H9 (cell line): ENCODE data around the gene MTHFD1L. TPM values are rescaled to one million over a fixed set of nuclear protein-coding genes. Genes with fewer than 3 reads are reported as not detected.
A peak's percentile ranks its signal among the peaks of the same experiment; 100 is the strongest.

ENCODE experiments used
- DNase-seq: peaks from one replicate; pipeline ENCODE4 v3.0.0-alpha.2; 2017
- H2AFZ ChIP-seq: one replicate; pipeline ENCODE4 v1.6.1; 2013; ENCODE audit warnings: mild to moderate bottlenecking, low read length, control low read depth, moderate library complexity
- H2AK5ac ChIP-seq: 2 replicates; pipeline ENCODE4 v1.6.1; 2013; ENCODE audit warnings: low read length, control low read depth, mixed read lengths; ENCODE audit not compliant: insufficient read length
- H2BK120ac ChIP-seq: one replicate; pipeline ENCODE4 v1.6.1; 2013; ENCODE audit warnings: low read depth, mild to moderate bottlenecking, low read length, control low read depth, inconsistent platforms; ENCODE audit not compliant: poor library complexity, severe bottlenecking
- H2BK12ac ChIP-seq: 2 replicates; pipeline ENCODE4 v1.6.1; 2013; ENCODE audit warnings: low read length, control low read depth, mixed read lengths, low read depth; ENCODE audit not compliant: insufficient read length
- H2BK15ac ChIP-seq: 2 replicates; pipeline ENCODE4 v1.6.1; 2013; ENCODE audit warnings: low read depth, low read length, control low read depth
- H2BK20ac ChIP-seq: one replicate; pipeline ENCODE4 v1.6.1; 2013; ENCODE audit warnings: low read depth, mild to moderate bottlenecking, low read length, control low read depth, inconsistent platforms; ENCODE audit not compliant: poor library complexity, severe bottlenecking
- H2BK5ac ChIP-seq: 2 replicates; pipeline ENCODE4 v1.6.1; 2013; ENCODE audit warnings: low read length, control low read depth, mixed read lengths; ENCODE audit not compliant: insufficient read length
- H3K14ac ChIP-seq: 2 replicates; pipeline ENCODE4 v1.6.1; 2013; ENCODE audit warnings: low read length, control low read depth; ENCODE audit not compliant: insufficient read depth
- H3K18ac ChIP-seq: 2 replicates; pipeline ENCODE4 v1.6.1; 2013; ENCODE audit warnings: low read depth, mild to moderate bottlenecking, mixed read lengths, low read length, control low read depth; ENCODE audit not compliant: insufficient read length
- H3K23ac ChIP-seq: 2 replicates; pipeline ENCODE4 v1.6.1; 2013; ENCODE audit warnings: low read length, control low read depth, mixed read lengths, low read depth; ENCODE audit not compliant: insufficient read length
- H3K23me2 ChIP-seq: 2 replicates; pipeline ENCODE4 v1.6.1; 2013; ENCODE audit warnings: low read depth, mild to moderate bottlenecking, mixed read lengths, low read length, control low read depth; ENCODE audit not compliant: insufficient read length, poor library complexity, severe bottlenecking
- H3K27ac ChIP-seq: 2 replicates; pipeline ENCODE4 v1.5.1; 2013; ENCODE audit warnings: low read length, control low read depth, mixed read lengths, low read depth; ENCODE audit not compliant: insufficient read length
- H3K27me3 ChIP-seq: 2 replicates; pipeline ENCODE4 v1.6.1; 2013; ENCODE audit warnings: low read length, control low read depth, inconsistent platforms; ENCODE audit not compliant: insufficient read depth
- H3K4ac ChIP-seq: 2 replicates; pipeline ENCODE4 v1.6.1; 2013; ENCODE audit warnings: low read depth, mild to moderate bottlenecking, control low read depth, inconsistent platforms, low read length, moderate library complexity
- H3K4me1 ChIP-seq: 2 replicates; pipeline ENCODE4 v1.6.1; 2013; ENCODE audit warnings: low read length, control low read depth, inconsistent platforms; ENCODE audit not compliant: insufficient read depth
- H3K4me2 ChIP-seq: 2 replicates; pipeline ENCODE4 v1.6.1; 2013; ENCODE audit warnings: low read length, control low read depth, mixed read lengths; ENCODE audit not compliant: insufficient read length, insufficient read depth
- H3K56ac ChIP-seq: 2 replicates; pipeline ENCODE4 v1.6.1; 2013; ENCODE audit warnings: low read depth, mild to moderate bottlenecking, mixed read lengths, low read length, control low read depth; ENCODE audit not compliant: insufficient read length
- H3K79me1 ChIP-seq: 2 replicates; pipeline ENCODE4 v1.6.1; 2013; ENCODE audit warnings: low read depth, mild to moderate bottlenecking, moderate library complexity, low read length, control low read depth, inconsistent platforms; ENCODE audit not compliant: insufficient read depth, poor library complexity, severe bottlenecking
- H3K79me2 ChIP-seq: 2 replicates; pipeline ENCODE4 v1.6.1; 2013; ENCODE audit warnings: low read length, control low read depth, inconsistent platforms; ENCODE audit not compliant: insufficient read depth
- H3K9ac ChIP-seq: 2 replicates; pipeline ENCODE4 v1.6.1; 2013; ENCODE audit warnings: low read length, control low read depth, mixed read lengths; ENCODE audit not compliant: insufficient read length; ENCODE audit errors: extremely low read depth
- H3K9me3 ChIP-seq: one replicate; pipeline ENCODE4 v1.6.1; 2013; ENCODE audit warnings: low read depth, low read length, inconsistent platforms; ENCODE audit not compliant: control insufficient read depth
- H3T11ph ChIP-seq: one replicate; pipeline ENCODE4 v1.6.1; 2013; ENCODE audit warnings: mild to moderate bottlenecking, low read length, control low read depth, inconsistent platforms
- H4K20me1 ChIP-seq: one replicate; pipeline ENCODE4 v1.6.1; 2013; ENCODE audit not compliant: control insufficient read depth, insufficient read length, insufficient read depth
- H4K5ac ChIP-seq: 2 replicates; pipeline ENCODE4 v1.6.1; 2013; ENCODE audit warnings: low read depth, mild to moderate bottlenecking, mixed read lengths, low read length, control low read depth; ENCODE audit not compliant: insufficient read length
- H4K8ac ChIP-seq: replicated peaks from 2 replicates; pipeline ENCODE4 v1.6.1; 2013; ENCODE audit warnings: low read length, control low read depth, mixed read lengths, low read depth; ENCODE audit not compliant: insufficient read length
- H4K91ac ChIP-seq: 2 replicates; pipeline ENCODE4 v1.6.1; 2013; ENCODE audit warnings: low read depth, mild to moderate bottlenecking, moderate library complexity, mixed read lengths, low read length, control low read depth; ENCODE audit not compliant: insufficient read length
- H3K27ac Mint-ChIP-seq, 3 experiments: 2 replicates in 2 of 3; 3 replicates in 1 of 3; pipeline ENCODE4 v1.8.0; 2020 to 2021; ENCODE audit warnings: mixed read lengths in 3 of 3, mild to moderate bottlenecking in 1 of 3, moderate library complexity in 1 of 3
- H3K27me3 Mint-ChIP-seq: 2 replicates; pipeline ENCODE4 v1.8.0; 2021; ENCODE audit warnings: low read depth, mild to moderate bottlenecking, moderate library complexity, mixed read lengths
- H3K36me3 Mint-ChIP-seq, 3 experiments: 2 replicates in 2 of 3; 3 replicates in 1 of 3; pipeline ENCODE4 v1.8.0; 2020 to 2021; ENCODE audit warnings: low read depth in 3 of 3, mixed read lengths in 3 of 3; ENCODE audit not compliant: insufficient read depth in 1 of 3
- H3K4me1 Mint-ChIP-seq, 2 experiments: 2 replicates each; pipeline ENCODE4 v1.8.0; 2020; ENCODE audit warnings: mixed read lengths in 2 of 2
- H3K4me3 Mint-ChIP-seq, 2 experiments: 2 replicates in 1 of 2; 3 replicates in 1 of 2; pipeline ENCODE4 v1.8.0; 2020 to 2021; ENCODE audit warnings: mild to moderate bottlenecking in 2 of 2, mixed read lengths in 2 of 2, moderate library complexity in 1 of 2
- H3K9me3 Mint-ChIP-seq, 2 experiments: 2 replicates in 1 of 2; 3 replicates in 1 of 2; pipeline ENCODE4 v1.8.0; 2020; ENCODE audit warnings: mild to moderate bottlenecking in 2 of 2, mixed read lengths in 2 of 2, moderate library complexity in 1 of 2
- WGBS: extraction: QIAGEN DNeasy Blood & Tissue Kit; methylation state at CpG from one replicate; pipeline ENCODE4 v1.1.7; 2013; ENCODE audit warnings: missing lambda C conversion rate, low lambda C conversion rate, mixed read lengths; ENCODE audit not compliant: insufficient read length; ENCODE audit errors: extremely low coverage; 5-methylcytosine and 5-hydroxymethylcytosine counted together
- total RNA-seq: library from RNA; stranded (reverse); gene quantifications from 2 replicates; pipeline ENCODE4 v1.2.1, GENCODE V29; 2021
- TF ChIP-seq, protein P1 (sequence below): fragments of 200-600 bp; sonication (generic); conservative IDR thresholded peaks from 3 replicates; pipeline ENCODE4 v1.8.0; 2021; ENCODE audit warnings: antibody characterized with exemption, mild to moderate bottlenecking

Gene MTHFD1L
- total RNA-seq, 1 experiment from 2014 or later, result 90.2 TPM

DNA sequence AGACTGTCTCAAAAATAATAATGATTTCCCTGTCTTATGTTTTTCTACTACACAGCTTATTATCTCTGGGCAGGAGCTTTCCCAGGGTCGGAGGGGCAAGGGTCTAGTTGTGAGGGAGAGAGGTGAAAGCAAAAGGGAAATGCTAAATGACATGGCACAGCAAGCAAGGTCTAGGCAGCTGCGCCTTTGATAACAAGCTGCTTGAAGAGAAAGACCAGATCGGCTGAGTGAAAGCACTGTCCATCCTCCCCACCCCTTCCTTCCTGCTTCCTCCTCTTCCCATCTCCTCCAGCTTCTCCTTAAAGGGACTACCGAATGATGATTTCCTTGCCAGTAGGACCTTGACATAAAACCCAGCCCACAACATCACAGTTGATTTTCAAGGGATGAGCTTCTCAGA is 216.2 kb downstream of the MTHFD1L start:
- H2BK120ac ChIP-seq, result no peak overlapping the region
- Mint-ChIP-seq H3K36me3 (peaks cover 11 to 15% (median 12%) of the 10 kb centered on the region in 3 experiments), H3K9me3 (no peaks in the 10 kb centered on the region; a peak in 1 of 5 replicates), H3K27me3 (no peaks in the 10 kb centered on the region), H3K27ac (peak overlapping the region in 2 of 3 experiments; percentile 49 to 73; a peak in 2 of 7 replicates), H3K4me1 (peaks cover 5 to 6% of the 10 kb centered on the region in 2 experiments; a peak in 3 of 4 replicates), H3K4me3 (no peak overlapping the region)
- no peak overlapping the region for H2AK5ac ChIP-seq
- H3K56ac ChIP-seq, result no peak overlapping the region
- H3K4ac ChIP-seq, result no peak overlapping the region
- no peaks in the 10 kb centered on the region for H3K4me1 ChIP-seq
- TF ChIP-seq, protein P1, sequence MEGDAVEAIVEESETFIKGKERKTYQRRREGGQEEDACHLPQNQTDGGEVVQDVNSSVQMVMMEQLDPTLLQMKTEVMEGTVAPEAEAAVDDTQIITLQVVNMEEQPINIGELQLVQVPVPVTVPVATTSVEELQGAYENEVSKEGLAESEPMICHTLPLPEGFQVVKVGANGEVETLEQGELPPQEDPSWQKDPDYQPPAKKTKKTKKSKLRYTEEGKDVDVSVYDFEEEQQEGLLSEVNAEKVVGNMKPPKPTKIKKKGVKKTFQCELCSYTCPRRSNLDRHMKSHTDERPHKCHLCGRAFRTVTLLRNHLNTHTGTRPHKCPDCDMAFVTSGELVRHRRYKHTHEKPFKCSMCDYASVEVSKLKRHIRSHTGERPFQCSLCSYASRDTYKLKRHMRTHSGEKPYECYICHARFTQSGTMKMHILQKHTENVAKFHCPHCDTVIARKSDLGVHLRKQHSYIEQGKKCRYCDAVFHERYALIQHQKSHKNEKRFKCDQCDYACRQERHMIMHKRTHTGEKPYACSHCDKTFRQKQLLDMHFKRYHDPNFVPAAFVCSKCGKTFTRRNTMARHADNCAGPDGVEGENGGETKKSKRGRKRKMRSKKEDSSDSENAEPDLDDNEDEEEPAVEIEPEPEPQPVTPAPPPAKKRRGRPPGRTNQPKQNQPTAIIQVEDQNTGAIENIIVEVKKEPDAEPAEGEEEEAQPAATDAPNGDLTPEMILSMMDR, result no peak
- H3K27ac ChIP-seq, result no peak overlapping the region
- no peak overlapping the region for H2BK5ac ChIP-seq
- H2BK12ac ChIP-seq, result no peak overlapping the region
- H3K9ac ChIP-seq, result no peak overlapping the region
- H2AFZ ChIP-seq, result no peak overlapping the region
- WGBS, result no CpG with 5 or more reads among the region's 4 CpGs
- no peak overlapping the region for H3K14ac ChIP-seq
- no peaks in the 10 kb centered on the region for H3K27me3 ChIP-seq
- H2BK20ac ChIP-seq, result no peak overlapping the region
- H4K20me1 ChIP-seq, result no peaks in the 10 kb centered on the region
- no peak overlapping the region for H3K18ac ChIP-seq
- H3K23me2 ChIP-seq, result no peaks in the 10 kb centered on the region
- H4K8ac ChIP-seq, result no peak overlapping the region
- no peaks in the 10 kb centered on the region for H3K9me3 ChIP-seq
- H3K79me1 ChIP-seq, result no peaks in the 10 kb centered on the region
- no peak overlapping the region for H3K23ac ChIP-seq
- H3K4me2 ChIP-seq, result no peak overlapping the region
- H3T11ph ChIP-seq, result no peak overlapping the region
- no peak overlapping the region for H4K5ac ChIP-seq
- no peaks in the 10 kb centered on the region for H3K79me2 ChIP-seq
- H4K91ac ChIP-seq, result no peak overlapping the region
- no peak for DNase-seq
- H2BK15ac ChIP-seq, result no peak overlapping the region
